Liver (tissue), 9 donors: Measurements from ENCODE around the gene FAM241B. TPM values are rescaled to one million over a fixed set of nuclear protein-coding genes. Genes with fewer than 3 reads are reported as not detected.

Experiments used
- DNase-seq: peaks from one replicate; pipeline ENCODE4 v3.0.0-alpha.2; 2017; ENCODE audit warnings: low spot score
- H3K27ac ChIP-seq, 2 donors: one replicate each; pipeline ENCODE4 v1.7.0; 2013; ENCODE audit warnings: inconsistent platforms in 2 of 2, low read length in 2 of 2, control low read depth in 1 of 2, low read depth in 1 of 2, mild to moderate bottlenecking in 1 of 2
- H3K27me3 ChIP-seq, 4 donors: one replicate each; pipeline versions ENCODE4 v1.6.1 to v1.7.0; 2013; ENCODE audit warnings: low read length in 3 of 4, inconsistent platforms in 1 of 4, mild to moderate bottlenecking in 1 of 4, moderate library complexity in 1 of 4; ENCODE audit not compliant: control insufficient read depth in 4 of 4, insufficient read depth in 4 of 4
- H3K36me3 ChIP-seq, 4 donors: one replicate each; pipeline versions ENCODE4 v1.6.1 to v1.7.0; 2013; ENCODE audit warnings: low read length in 3 of 4, mild to moderate bottlenecking in 3 of 4, low read depth in 1 of 4, moderate library complexity in 1 of 4; ENCODE audit not compliant: control insufficient read depth in 4 of 4, insufficient read depth in 3 of 4
- H3K4me1 ChIP-seq, 4 donors: one replicate each; pipeline versions ENCODE4 v1.6.1 to v1.7.0; 2013; ENCODE audit warnings: low read length in 3 of 4, mild to moderate bottlenecking in 3 of 4, moderate library complexity in 1 of 4; ENCODE audit not compliant: control insufficient read depth in 4 of 4, insufficient read depth in 4 of 4
- H3K4me3 ChIP-seq, 3 donors: one replicate each; pipeline versions ENCODE4 v1.6.1 to v1.7.0; 2013; ENCODE audit warnings: low read length in 3 of 3, control low read depth in 1 of 3, low read depth in 1 of 3, mild to moderate bottlenecking in 1 of 3
- H3K9ac ChIP-seq, 2 donors: one replicate each; pipeline ENCODE4 v1.7.0; 2013; ENCODE audit warnings: low read length in 2 of 2, mild to moderate bottlenecking in 2 of 2, moderate library complexity in 2 of 2, control low read depth in 1 of 2, low read depth in 1 of 2
- H3K9me3 ChIP-seq, 4 donors: one replicate each; pipeline versions ENCODE4 v1.6.1 to v1.7.0; 2013; ENCODE audit warnings: low read length in 3 of 4; ENCODE audit not compliant: control insufficient read depth in 4 of 4
- EGR1 ChIP-seq, 2 donors: IDR thresholded peaks; 2 replicates each; pipeline ENCODE4 v1.6.1; 2016 to 2018; ENCODE audit warnings: antibody characterized with exemption in 2 of 2, low read depth in 2 of 2
- GABPA ChIP-seq, 2 donors: IDR thresholded peaks in 1 of 2; conservative IDR thresholded peaks in 1 of 2; 2 replicates each; pipeline ENCODE4 v1.6.1; 2016; ENCODE audit warnings: antibody characterized with exemption in 2 of 2, mild to moderate bottlenecking in 1 of 2, moderate library complexity in 1 of 2
- HNF4G ChIP-seq: IDR thresholded peaks from 2 replicates; pipeline ENCODE4 v1.6.1; 2016; ENCODE audit warnings: antibody characterized with exemption
- JUND ChIP-seq, 2 donors: IDR thresholded peaks; 2 replicates each; pipeline ENCODE4 v1.6.1; 2016; ENCODE audit warnings: antibody characterized with exemption in 2 of 2
- NR2F2 ChIP-seq: IDR thresholded peaks from 2 replicates; pipeline ENCODE4 v1.6.1; 2016; ENCODE audit warnings: antibody characterized with exemption
- RXRA ChIP-seq, 2 donors: IDR thresholded peaks; 2 replicates each; pipeline ENCODE4 v1.6.1; 2017 to 2018; ENCODE audit warnings: antibody characterized with exemption in 2 of 2, mild to moderate bottlenecking in 1 of 2
- TAF1 ChIP-seq: conservative IDR thresholded peaks from 2 replicates; pipeline ENCODE4 v1.6.1; 2016; ENCODE audit warnings: antibody characterized with exemption, mild to moderate bottlenecking
- WGBS: extraction: QIAGEN DNeasy Blood & Tissue Kit; methylation state at CpG from one replicate; pipeline ENCODE4 v1.1.7; 2013; 5-methylcytosine and 5-hydroxymethylcytosine counted together
- polyA plus RNA-seq, 2 donors: library from polyadenylated mRNA; stranded (reverse) in 1 of 2; unstranded in 1 of 2; fragments of 200-250 nt in 1 of 2; fragments of >200 nt in 1 of 2; fragmentation: Nextera tagmentation in 1 of 2; extraction: Ambion mirVana in 1 of 2; gene quantifications; one replicate each; pipeline versions ENCODE4 v1.2.1 to v1.2.3, GENCODE V29; 2013 to 2015
- total RNA-seq, 2 donors: library from RNA; depleted of rRNA; stranded (reverse); fragments of >200 nt; gene quantifications; one replicate each; pipeline ENCODE4 v1.2.3, GENCODE V29; 2014
- TF ChIP-seq, protein P1 (sequence below): IDR thresholded peaks from 2 replicates; pipeline ENCODE4 v1.6.1; 2016; ENCODE audit warnings: antibody characterized with exemption, mild to moderate bottlenecking
- TF ChIP-seq, protein P2 (sequence below): IDR thresholded peaks from 2 replicates; pipeline ENCODE4 v1.6.1; 2016; ENCODE audit warnings: antibody characterized with exemption
- TF ChIP-seq, protein P3 (sequence below): IDR thresholded peaks from 2 replicates; pipeline ENCODE4 v1.6.1; 2016; ENCODE audit warnings: antibody characterized with exemption
- donor health status: healthy.
- donor health status: healthy.
- donor health status: healthy.
- donor health status: healthy.
- donor health status: healthy.

FAM241B gene
- total and polyA plus RNA-seq, 4 donors: 0.84 to 2.5 (median 1.7) TPM

DNA sequence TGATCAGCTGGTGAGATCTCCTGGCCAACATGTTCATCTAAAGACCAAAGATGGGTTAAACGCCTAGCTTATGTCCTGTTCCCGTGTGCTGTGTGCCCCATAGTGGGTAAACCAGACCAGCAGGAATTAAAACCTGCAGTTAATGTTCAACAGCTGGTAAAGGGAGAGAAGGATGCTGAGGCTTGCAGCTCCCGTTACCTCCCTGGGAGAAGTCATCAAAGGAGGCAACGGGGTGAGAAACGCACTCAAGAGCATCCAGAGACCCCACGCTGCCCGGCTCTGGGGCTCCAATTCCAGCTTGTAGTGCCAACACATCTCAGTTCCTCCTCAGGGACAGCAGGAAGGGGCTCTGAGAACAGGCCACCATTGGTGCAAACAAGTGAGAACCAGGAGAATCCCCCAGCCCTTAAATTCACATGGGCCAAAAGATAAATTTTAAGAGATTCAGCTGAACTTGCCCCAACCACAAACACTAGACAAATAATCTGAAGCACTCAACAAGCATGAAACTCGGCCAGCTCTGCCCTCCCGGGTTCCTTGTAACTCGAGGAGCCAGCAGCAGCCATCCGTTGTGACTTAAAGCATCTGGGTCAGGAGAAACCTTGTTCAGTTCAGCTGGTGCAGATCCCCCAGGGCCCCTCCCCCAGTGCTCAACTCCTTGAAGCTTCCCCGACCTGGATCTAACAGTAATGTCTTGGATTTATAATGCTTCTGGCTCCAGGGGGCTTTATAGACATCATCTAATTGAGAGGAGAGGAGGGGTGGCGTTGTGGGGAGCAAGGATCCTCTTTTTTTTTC is 29.4 kb downstream of the FAM241B start (continued):
- TF ChIP-seq, protein P1, sequence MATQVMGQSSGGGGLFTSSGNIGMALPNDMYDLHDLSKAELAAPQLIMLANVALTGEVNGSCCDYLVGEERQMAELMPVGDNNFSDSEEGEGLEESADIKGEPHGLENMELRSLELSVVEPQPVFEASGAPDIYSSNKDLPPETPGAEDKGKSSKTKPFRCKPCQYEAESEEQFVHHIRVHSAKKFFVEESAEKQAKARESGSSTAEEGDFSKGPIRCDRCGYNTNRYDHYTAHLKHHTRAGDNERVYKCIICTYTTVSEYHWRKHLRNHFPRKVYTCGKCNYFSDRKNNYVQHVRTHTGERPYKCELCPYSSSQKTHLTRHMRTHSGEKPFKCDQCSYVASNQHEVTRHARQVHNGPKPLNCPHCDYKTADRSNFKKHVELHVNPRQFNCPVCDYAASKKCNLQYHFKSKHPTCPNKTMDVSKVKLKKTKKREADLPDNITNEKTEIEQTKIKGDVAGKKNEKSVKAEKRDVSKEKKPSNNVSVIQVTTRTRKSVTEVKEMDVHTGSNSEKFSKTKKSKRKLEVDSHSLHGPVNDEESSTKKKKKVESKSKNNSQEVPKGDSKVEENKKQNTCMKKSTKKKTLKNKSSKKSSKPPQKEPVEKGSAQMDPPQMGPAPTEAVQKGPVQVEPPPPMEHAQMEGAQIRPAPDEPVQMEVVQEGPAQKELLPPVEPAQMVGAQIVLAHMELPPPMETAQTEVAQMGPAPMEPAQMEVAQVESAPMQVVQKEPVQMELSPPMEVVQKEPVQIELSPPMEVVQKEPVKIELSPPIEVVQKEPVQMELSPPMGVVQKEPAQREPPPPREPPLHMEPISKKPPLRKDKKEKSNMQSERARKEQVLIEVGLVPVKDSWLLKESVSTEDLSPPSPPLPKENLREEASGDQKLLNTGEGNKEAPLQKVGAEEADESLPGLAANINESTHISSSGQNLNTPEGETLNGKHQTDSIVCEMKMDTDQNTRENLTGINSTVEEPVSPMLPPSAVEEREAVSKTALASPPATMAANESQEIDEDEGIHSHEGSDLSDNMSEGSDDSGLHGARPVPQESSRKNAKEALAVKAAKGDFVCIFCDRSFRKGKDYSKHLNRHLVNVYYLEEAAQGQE: no peak

DNA sequence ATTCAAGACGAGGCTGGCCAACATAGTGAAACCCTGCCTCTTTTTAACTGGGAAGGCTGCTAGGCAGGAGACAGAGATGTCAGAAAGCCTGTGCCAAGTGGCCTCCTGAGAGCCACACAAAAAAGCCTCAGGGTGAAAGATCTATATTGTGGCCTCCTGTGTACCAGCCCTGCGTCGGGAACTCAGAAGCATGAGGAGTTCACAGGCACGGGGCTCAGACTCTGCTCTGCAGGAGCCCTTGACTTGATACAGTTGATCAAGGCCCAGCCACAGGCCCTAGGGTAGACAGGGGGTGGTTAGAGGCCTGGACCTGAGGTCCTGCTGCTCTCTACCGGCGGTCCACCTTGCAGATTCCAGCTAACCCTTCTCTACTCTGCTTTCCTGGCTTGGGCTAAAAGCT is 30.2 kb downstream of the FAM241B start:
- Histone ChIP-seq H3K36me3 (no peaks in the 10 kb centered on the region), H3K27me3 (no peaks in the 10 kb centered on the region), H3K9me3 (no peaks in the 10 kb centered on the region), H3K9ac (no peak overlapping the region), H3K27ac (no peak overlapping the region), H3K4me1 (peaks cover 0 to 2% (median 0%) of the 10 kb centered on the region in 4 donors), H3K4me3 (no peak overlapping the region)
- 94% methylated on average over 6 of the region's 6 CpGs for WGBS
- TF ChIP-seq, protein P2, sequence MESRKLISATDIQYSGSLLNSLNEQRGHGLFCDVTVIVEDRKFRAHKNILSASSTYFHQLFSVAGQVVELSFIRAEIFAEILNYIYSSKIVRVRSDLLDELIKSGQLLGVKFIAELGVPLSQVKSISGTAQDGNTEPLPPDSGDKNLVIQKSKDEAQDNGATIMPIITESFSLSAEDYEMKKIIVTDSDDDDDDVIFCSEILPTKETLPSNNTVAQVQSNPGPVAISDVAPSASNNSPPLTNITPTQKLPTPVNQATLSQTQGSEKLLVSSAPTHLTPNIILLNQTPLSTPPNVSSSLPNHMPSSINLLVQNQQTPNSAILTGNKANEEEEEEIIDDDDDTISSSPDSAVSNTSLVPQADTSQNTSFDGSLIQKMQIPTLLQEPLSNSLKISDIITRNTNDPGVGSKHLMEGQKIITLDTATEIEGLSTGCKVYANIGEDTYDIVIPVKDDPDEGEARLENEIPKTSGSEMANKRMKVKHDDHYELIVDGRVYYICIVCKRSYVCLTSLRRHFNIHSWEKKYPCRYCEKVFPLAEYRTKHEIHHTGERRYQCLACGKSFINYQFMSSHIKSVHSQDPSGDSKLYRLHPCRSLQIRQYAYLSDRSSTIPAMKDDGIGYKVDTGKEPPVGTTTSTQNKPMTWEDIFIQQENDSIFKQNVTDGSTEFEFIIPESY: no peak
- TF ChIP-seq HNF4G: no peak
- no peak for TF ChIP-seq TAF1
- TF ChIP-seq, protein P1: no peak
- TF ChIP-seq NR2F2: no peak
- TF ChIP-seq GABPA (IDR thresholded peaks at IDR 0.05 in 1 of 2, conservative IDR thresholded peaks at IDR 0.05 in 1 of 2): no peak
- no peak for TF ChIP-seq EGR1 (IDR thresholded peaks at IDR 0.05; ENCODE audit: low read depth in 2 of 2)
- TF ChIP-seq, protein P3, sequence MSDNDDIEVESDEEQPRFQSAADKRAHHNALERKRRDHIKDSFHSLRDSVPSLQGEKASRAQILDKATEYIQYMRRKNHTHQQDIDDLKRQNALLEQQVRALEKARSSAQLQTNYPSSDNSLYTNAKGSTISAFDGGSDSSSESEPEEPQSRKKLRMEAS: no peak
- TF ChIP-seq JUND (IDR thresholded peaks at IDR 0.05): no peak
- no peak for TF ChIP-seq RXRA (IDR thresholded peaks at IDR 0.05)
- no peak for DNase-seq
